Stimulated activated CD8-positive, alpha-beta memory T cell treated with anti-CD3 and anti-CD28 coated beads, Interleukin-4, amount 100 ng/mL, for 24 hours (primary cell): ENCODE data around the gene PLD6.
"Not testable (repeated sequence)": the region's sequence is repeated elsewhere in the genome, so short reads cannot be mapped to it uniquely, and the experiment has no call there.

ENCODE experiments used
- DNase-seq: peaks from one replicate; pipeline ENCODE4 v3.0.0-alpha.2; 2020; ENCODE audit warnings: low read depth

PLD6 gene

GRCh38 chr17:17200831-17201230 lies 5.3 kb downstream of the PLD6 start:
- DNase-seq: no peak

- DNase-seq: no peak
Measured at GRCh38 chr17:17200311-17200710, 5.8 kb downstream of the PLD6 start.

DNA sequence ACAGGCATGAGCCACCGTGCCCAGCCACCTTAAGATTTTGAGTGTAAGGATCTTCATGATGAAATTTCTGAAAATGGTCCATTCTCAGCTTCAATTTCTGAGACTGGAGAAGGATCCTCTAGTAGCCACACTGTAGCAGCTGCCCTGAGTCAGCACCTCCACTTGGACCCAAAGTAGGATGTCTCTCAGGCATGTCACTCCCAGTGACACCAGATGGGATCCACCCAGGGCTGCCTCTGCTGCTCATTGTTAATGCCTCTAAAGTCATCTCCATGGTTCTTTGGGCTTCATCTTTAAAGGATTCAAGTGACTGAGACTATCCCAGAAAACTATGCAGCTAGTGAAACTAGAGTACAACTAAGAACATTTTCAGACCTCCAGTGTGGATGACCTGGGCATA lies 7.9 kb downstream of the PLD6 start:
- DNase-seq: no peak

DNA sequence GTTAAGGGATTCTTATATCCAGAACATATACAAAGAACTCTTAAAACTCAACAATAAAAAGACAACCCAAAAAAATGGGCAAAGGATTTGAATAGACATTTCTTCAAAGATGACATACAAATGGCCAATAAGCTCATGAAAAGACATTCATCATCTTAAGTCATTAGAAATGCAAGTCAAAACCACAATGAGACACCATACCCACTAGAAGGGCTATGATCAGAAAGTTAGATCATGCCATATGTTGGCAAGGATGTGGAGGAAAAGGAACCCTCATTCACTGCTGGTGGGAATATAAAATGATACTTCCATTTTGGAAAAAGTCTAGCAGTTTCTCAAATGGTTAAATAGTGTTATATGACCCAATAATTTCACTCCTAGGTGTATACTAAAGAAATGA lies 9.4 kb downstream of the PLD6 start:
- no peak for DNase-seq

DNA sequence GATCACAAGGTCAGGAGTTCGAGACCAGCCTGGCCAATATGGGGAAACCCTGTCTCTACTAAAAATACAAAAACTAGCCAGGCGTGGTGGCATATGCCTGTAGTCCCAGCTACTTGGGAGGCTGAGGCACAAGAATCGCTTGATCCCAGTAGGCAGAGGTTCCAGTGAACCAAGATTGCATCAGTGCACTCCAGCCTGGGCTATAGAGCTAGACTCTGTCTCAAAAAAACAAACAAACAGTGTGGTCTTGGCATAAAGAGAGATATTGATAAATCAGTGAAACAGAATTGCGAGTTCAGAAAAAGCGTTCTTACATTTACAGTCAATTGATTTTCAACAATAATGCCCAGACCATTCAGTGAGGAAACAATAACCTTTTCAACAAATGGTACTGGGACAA lies 10.7 kb downstream of the PLD6 start:
- DNase-seq: not testable (repeated sequence)

GRCh38 chr17:17191961-17192381 lies 14.2 kb downstream of the PLD6 start:
- no peak for DNase-seq

DNA sequence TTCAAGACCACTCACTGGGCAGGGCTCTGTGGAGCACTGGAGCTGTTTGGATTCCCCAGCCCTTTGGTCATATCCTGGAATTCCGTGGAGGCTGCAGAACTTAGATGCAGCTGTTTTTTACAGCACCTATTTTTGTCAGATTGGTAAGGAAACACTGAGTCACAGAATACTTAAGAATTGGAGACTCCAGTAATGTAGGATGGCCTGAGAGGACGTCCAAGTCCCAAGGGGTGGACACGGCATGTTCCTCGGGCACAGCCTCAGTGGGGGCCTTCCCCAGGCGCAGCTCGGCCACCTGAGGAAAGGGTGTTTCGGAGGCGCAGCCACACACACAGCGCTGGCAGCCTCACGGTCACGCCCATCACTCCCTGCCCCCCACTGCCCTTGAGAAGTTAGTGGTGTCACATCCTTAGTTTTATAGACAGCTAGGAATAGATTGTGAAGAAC lies 14.8 kb downstream of the PLD6 start:
- no peak for DNase-seq

DNA sequence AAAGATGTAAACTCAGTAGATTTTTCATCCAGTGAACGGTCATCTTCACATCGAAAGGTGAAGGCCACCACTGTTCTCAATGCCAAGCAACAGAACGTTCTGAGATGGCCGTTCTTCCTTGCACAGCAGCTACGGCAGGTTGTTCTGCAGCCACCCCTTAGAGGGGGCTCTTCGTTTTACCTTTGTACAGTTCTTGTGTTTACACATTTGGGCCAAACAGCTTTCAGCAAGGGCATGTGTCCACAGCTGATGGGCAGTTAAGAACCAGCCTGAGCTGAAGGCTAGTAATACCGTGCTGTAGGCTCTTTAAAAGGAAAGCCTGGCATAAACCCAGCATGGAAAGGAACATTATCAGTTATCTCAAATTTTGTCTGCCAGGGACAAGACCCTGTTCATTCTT lies 15.9 kb downstream of the PLD6 start:
- DNase-seq: no peak

GRCh38 chr17:17189559-17189958 lies 16.6 kb downstream of the PLD6 start:
- no peak for DNase-seq

DNA sequence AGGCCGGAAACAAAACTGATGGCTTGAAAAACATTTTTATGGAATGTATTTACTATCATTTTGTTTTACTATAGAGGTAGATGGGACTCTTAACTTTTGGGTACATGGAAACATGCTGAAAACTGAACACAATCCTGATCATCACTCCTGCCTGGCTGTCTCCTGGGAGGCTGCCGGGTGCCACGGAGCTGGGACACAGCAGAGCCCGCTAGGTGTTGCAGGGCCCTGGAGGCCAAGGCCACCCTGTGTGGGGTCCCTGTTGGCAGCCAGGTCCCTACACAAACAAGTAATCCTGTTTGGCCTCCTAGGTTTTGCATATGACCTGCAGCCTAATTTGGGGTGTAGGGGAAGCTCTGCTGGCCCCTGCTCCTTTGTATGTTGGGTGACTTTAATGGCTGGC lies 17.5 kb downstream of the PLD6 start:
- DNase-seq: no peak

DNA sequence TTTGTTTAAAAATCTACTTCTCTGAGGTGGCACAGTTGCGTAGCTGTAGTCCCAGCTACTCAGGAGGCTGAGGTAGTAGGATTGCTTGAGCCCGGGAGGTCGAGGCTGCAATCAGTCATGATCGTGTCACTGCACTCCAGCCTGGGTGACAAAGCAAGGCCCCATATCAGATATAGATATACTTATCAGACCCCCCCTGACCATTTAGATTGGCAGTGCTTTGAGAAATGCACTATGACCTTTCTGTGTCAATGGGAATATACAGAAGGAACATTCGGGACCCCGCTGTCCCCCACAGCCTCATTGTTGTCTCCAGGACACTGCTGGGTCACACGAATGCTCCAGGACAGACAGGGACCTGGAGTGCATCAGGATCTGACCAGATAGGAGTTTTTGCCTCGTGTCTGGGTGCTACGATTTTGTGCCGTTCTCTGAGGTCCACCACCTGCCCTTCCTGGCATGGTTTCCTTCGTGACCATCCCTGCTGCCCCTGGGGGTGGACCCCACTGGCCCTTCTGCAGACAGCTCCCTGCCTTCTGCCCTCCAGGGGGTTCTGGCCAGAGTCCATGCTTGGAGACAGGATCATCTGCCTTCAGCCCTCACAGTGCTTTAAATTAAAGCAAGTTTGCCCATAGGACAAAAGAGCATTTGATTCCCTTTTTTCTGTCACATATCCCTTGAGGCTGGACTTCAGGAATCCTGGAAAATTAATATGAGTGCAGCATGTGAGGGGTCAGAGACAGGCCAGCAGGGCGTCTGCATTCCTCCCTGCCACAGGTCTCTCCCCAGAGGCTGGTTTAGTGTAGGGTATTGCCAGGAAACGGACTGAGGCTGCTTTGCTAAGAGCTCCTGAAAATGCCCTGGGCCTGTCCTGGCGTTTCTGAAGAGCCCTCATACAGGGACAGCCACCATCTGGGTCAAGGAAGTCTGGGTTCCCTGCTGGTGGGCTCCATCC lies 19.3 kb downstream of the PLD6 start:
- no peak for DNase-seq

DNA sequence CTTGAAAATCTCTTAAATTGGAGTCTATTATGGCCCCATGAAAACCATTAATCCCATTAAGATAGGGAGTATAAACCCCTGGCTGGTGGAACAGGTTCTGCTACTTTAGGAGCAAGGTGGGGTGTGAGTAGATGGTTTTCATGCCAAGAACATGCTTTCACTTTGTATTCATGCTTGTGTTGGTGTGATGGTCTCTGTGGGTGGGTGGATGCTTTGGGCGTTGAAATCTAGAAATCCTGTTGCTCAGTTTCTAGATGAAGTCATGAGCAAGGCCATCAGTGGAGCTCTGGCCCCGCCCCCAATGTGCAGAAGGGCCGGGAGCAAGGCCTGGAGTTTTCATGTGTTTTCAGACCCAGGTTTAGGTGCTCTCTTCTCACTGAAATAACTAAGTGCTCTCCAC lies 20.1 kb downstream of the PLD6 start:
- peak; percentile 53 for DNase-seq

- not testable (repeated sequence) for DNase-seq
Measured at GRCh38 chr17:17184985-17185757, 21.0 kb downstream of the PLD6 start.

DNA sequence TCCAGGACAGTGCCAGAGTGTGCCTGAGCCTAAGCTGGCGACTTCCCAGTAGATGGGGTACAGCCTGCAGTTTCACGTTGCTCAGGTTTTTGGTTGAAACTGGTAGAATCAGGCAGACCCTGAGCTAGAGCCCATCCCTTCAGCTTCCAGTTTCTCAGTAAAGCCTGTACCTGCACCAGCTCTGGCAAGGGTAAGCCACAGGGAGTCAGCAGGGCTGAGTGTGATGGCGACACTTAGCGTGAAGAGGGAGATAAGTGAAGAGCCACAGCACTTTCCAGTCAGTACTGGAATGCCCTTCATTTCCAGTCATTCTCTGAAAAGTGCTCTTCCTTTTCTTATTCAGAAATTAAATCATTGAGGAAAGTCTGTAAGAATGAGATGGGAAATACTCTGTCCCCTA lies 22.4 kb downstream of the PLD6 start:
- DNase-seq: no peak

DNA sequence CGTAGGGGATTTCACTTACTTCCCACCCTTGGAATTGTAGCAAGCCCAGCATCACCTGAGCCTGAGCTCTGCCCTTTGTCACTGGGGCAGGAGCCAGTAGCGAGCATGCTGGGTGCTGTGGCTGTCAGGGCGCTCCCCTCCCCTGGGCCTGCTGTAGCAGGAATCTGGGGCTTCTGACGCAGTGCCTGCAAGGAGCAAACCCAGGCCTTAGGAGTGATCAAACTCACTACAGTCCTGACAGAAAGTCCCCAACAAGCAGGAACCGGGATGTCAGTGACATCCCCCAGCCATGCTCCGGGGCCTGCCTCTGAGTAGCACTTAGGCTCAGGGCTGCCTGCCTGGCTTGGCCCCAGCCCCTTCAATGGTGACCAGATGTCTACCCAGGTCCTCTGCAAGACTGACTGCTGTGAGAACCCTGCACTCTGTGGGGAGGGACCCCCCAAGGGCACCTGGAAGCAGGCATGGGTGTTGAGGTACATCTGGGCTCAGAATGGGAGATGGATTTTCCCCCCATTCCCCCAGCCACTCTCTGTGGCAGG lies 23.5 kb downstream of the PLD6 start:
- DNase-seq: no peak

DNA sequence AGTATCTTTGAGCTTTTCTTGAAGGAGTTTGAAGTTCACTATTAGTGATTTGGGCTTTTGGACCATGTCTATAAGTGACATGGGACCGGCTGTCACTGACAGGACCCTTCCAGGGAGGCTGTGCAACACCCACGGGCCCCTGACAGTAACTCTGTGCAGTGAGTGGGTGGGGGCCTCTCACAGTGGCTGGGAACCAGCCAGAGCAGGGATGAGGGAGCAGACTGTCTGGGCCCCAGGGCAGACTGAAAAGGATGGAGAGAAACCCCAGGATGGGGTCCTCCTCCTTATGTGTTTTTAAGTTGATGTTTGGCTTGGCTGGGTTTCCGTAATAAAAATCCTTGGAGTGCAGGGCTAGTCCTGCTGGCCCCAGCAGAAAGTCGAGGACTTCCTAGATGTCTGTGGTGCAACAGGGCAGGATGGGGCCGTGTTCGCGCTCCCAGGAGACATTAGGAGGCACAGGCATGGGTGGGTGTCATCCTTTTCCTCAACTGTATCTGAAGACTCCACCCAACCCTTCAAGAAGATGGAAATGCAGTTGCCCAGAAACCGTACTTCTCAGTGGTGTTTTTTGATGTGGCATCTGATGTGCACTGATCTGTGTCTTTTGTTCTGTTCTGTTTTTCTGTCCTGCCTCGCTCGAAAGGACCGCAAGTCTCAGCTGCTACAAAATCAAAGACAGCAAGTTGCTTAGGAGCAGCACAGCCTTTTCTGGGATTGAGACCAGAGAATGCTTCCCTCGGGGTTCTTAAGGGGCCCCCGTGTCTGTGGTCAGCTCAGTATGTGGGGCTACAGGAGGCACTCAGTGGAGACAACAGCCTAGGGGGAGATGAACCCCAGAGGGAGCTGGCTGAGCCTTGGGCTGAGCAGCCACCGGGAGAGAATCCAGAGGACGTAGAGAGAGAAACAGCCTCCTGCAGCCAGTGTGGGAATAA lies 24.2 kb downstream of the PLD6 start:
- DNase-seq: no peak

DNA sequence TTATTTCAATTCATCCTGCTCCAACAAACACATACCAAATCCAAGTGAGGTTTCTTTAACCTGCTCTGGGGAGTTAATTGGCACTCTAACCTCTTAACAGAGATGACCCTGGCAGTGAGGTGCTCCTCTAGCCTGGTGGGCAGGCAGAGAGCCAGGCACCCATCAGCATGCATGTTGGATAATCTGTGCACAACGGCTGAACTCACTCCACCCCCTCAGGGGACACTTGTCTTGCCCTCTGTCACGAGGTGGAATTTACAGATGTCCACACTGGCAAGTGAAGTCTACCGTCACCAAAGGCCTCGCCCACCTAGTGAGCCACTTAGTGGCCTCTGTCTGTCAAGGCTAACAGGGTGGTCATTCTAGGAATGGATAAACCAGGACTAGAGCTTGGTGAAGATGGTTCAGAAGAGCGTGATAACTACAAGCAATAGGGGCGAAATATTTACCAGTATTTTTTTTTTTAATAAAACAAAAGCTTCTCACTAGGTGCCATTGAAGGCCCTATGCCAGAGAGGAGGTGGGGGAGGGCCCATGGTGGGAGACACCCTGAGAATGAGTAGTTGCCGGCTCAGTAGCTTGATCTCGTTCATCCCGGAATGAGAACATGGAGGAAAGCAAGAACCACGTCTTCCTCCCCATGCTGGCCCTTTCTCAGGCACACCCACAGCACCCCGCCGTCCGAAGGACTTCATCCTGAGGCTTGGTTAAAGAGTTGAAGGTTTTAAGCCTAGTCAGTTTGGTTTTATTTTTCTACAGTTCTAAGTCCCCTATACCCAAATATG lies 25.2 kb downstream of the PLD6 start:
- no peak for DNase-seq

DNA sequence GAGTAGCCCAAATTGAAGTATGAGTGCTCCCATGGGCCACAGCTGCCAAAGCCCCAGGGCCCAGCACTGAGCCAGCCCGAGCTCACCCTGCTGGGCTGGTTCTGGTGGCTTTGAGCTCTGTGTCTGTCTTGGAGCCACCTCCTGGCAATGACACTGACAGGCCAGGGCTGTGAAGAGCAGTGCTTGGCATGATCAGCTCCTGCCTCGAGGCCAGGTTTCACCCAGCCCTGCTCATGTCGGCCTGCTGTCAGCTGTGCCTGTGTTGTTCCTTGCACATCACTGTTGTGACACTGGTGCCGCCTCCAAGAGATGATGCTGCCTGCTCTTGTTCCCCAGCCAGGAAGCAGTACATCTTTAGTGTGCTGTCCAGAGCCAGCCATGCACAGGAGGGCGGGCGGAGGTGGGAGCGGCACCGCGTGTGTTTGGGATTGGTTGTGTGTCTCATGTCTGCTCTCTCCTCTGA lies 26.0 kb downstream of the PLD6 start:
- no peak for DNase-seq

GRCh38 chr17:17179371-17179827 lies 26.7 kb downstream of the PLD6 start:
- DNase-seq: no peak

GRCh38 chr17:17177176-17177575 lies 29.0 kb downstream of the PLD6 start:
- no peak for DNase-seq

- DNase-seq: no peak
Measured at GRCh38 chr17:17176341-17176740, 29.8 kb downstream of the PLD6 start.
